Mucosa of rectum (tissue), 2 donors: ENCODE results near the gene DKK3.

Experiments
- H3K27ac ChIP-seq, 2 donors: one replicate each; pipeline ENCODE4 v1.7.0; 2013; ENCODE audit warnings: inconsistent platforms in 2 of 2, low read depth in 2 of 2, low read length in 2 of 2
- H3K27me3 ChIP-seq, 2 donors: one replicate each; pipeline ENCODE4 v1.7.0; 2013; ENCODE audit warnings: low read length in 2 of 2; ENCODE audit not compliant: control insufficient read depth in 2 of 2, insufficient read depth in 2 of 2
- H3K36me3 ChIP-seq, 2 donors: one replicate each; pipeline ENCODE4 v1.7.0; 2013; ENCODE audit warnings: low read length in 2 of 2; ENCODE audit not compliant: control insufficient read depth in 2 of 2, insufficient read depth in 2 of 2
- H3K4me1 ChIP-seq, 2 donors: one replicate each; pipeline ENCODE4 v1.7.0; 2013; ENCODE audit warnings: low read length in 2 of 2, mild to moderate bottlenecking in 1 of 2; ENCODE audit not compliant: control insufficient read depth in 2 of 2, insufficient read depth in 2 of 2
- H3K4me3 ChIP-seq, 2 donors: one replicate each; pipeline ENCODE4 v1.7.0; 2013; ENCODE audit warnings: low read length in 2 of 2
- H3K9ac ChIP-seq, 2 donors: one replicate each; pipeline ENCODE4 v1.7.0; 2013; ENCODE audit warnings: low read length in 2 of 2, low read depth in 1 of 2, mild to moderate bottlenecking in 1 of 2
- H3K9me3 ChIP-seq, 2 donors: one replicate each; pipeline ENCODE4 v1.7.0; 2013; ENCODE audit warnings: low read length in 2 of 2; ENCODE audit not compliant: control insufficient read depth in 2 of 2
- donor health status: healthy.
- donor health status: Normal muscosa, but diverticular disease.

DKK3 gene

DNA sequence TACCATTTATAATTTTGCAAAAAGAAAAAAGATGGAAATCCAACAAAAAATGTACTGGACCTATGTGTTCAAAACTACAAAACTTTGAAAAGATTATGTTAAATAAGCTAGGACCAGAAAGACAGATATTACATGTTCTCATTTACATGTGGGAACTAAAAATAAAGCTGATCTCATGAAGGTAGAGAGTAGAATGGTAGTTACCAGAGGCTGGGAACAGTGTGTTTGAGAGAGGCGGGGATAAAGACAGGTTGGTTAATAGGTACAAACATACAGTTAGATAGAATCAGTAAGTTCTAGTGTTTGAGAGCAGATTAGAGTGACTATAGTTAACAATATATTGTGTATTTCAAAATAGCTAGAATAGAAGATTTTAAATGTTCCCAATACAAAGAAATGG is 95.0 kb downstream of the DKK3 start:
- no peak overlapping the region for H3K9ac ChIP-seq
- no peak overlapping the region for H3K27ac ChIP-seq
- H3K36me3 ChIP-seq = peaks cover 10% of the 10 kb centered on the region in 2 donors
- H3K4me3 ChIP-seq = no peak overlapping the region
- no peaks in the 10 kb centered on the region for H3K27me3 ChIP-seq
- H3K4me1 ChIP-seq = no peaks in the 10 kb centered on the region
- H3K9me3 ChIP-seq = no peaks in the 10 kb centered on the region
